K562 (cell line): Measurements from ENCODE around the gene C6orf47. TPM values are rescaled to one million over a fixed set of nuclear protein-coding genes. Genes with fewer than 3 reads are reported as not detected.
A peak's percentile ranks its signal among the peaks of the same experiment; 100 is the strongest.

ENCODE experiments used
- GATAD2A ChIP-seq: fragments of 450-650 bp; IDR thresholded peaks from 2 replicates; pipeline ENCODE4 v1.6.1; 2017
- GTF2B ChIP-seq: IDR thresholded peaks from 2 replicates; pipeline ENCODE4 v1.6.1; 2011; ENCODE audit not compliant: insufficient read length; ENCODE audit errors: extremely low read depth
- GTF2E2 ChIP-seq: fragments of 200-800 bp; sonication (Bioruptor generic); IDR thresholded peaks from 2 replicates; pipeline ENCODE4 v1.6.1; 2016; ENCODE audit warnings: missing genetic modification characterization, missing compliant biosample characterization
- HDAC1 ChIP-seq, 2 experiments: fragments of 450-650 bp; IDR thresholded peaks; 2 replicates each; pipeline ENCODE4 v1.6.1; 2016 to 2017; ENCODE audit warnings: inconsistent platforms in 1 of 2, mild to moderate bottlenecking in 1 of 2, moderate library complexity in 1 of 2
- HNRNPLL ChIP-seq: fragments of 200-400 bp; formaldehyde crosslinking; IDR thresholded peaks from 2 replicates; pipeline ENCODE4 v1.6.1; 2017; ENCODE audit warnings: low read length, low read depth, mild to moderate bottlenecking; ENCODE audit not compliant: poor library complexity, severe bottlenecking
- KDM5B ChIP-seq: fragments of 200-600 bp; sonication (generic); IDR thresholded peaks from 2 replicates; pipeline ENCODE4 v1.6.1; 2012; ENCODE audit warnings: low read depth, mild to moderate bottlenecking, moderate library complexity, low read length, control low read depth, inconsistent platforms; ENCODE audit not compliant: insufficient replicate concordance
- LEF1 ChIP-seq: fragments of 450-650 bp; IDR thresholded peaks from 2 replicates; pipeline ENCODE4 v1.6.1; 2016; ENCODE audit warnings: mild to moderate bottlenecking
- NONO ChIP-seq, 2 experiments: fragments of 200-400 bp in 1 of 2; fragments of 450-650 bp in 1 of 2; formaldehyde crosslinking in 1 of 2; IDR thresholded peaks; 2 replicates each; pipeline ENCODE4 v1.6.1; 2017; ENCODE audit warnings: low read depth in 2 of 2, mild to moderate bottlenecking in 2 of 2, moderate library complexity in 2 of 2, low read length in 1 of 2
- OTX1 ChIP-seq: fragments of 450-650 bp; formaldehyde crosslinking; IDR thresholded peaks from 2 replicates; pipeline ENCODE4 v1.4.0; 2022; ENCODE audit warnings: mild to moderate bottlenecking
- RFX1 ChIP-seq: fragments of 450-650 bp; IDR thresholded peaks from 2 replicates; pipeline ENCODE4 v1.6.1; 2016; ENCODE audit warnings: mild to moderate bottlenecking, moderate library complexity
- RNF219 ChIP-seq: fragments of 250-450 bp; sonication (Bioruptor Pico); IDR thresholded peaks from 2 replicates; pipeline ENCODE4 v1.5.0; 2022; ENCODE audit warnings: mild to moderate bottlenecking
- SMAD4 ChIP-seq: fragments of 250-450 bp; sonication (Bioruptor Pico); conservative IDR thresholded peaks from 2 replicates; pipeline ENCODE4 v1.8.0; 2021; ENCODE audit warnings: inconsistent platforms, mild to moderate bottlenecking, moderate library complexity
- SMARCA5 ChIP-seq: fragments of 450-650 bp; IDR thresholded peaks from 2 replicates; pipeline ENCODE4 v1.6.1; 2016
- SPI1 ChIP-seq: IDR thresholded peaks from 2 replicates; pipeline ENCODE4 v1.6.1; 2011; ENCODE audit warnings: low read depth, low read length, control low read depth, borderline replicate concordance
- TEAD4 ChIP-seq, 2 experiments: sonication (generic) in 1 of 2; formaldehyde crosslinking in 1 of 2; IDR thresholded peaks; 2 replicates each; pipeline versions ENCODE4 v1.6.1 to v1.8.0; 2012 to 2022; ENCODE audit warnings: borderline replicate concordance in 1 of 2, inconsistent platforms in 1 of 2, low read length in 1 of 2, mild to moderate bottlenecking in 1 of 2, missing genetic modification reagents in 1 of 2
- VEZF1 ChIP-seq: fragments of 200-800 bp; sonication (Bioruptor generic); IDR thresholded peaks from 2 replicates; pipeline ENCODE4 v1.6.1; 2017; ENCODE audit warnings: missing genetic modification characterization, missing compliant biosample characterization
- ZBTB2 ChIP-seq: fragments of 450-650 bp; IDR thresholded peaks from 2 replicates; pipeline ENCODE4 v1.6.1; 2016; ENCODE audit warnings: antibody characterized with exemption
- ZBTB7A ChIP-seq: IDR thresholded peaks from 2 replicates; pipeline ENCODE4 v1.6.1; 2011; ENCODE audit warnings: low read depth, mild to moderate bottlenecking, low read length, moderate library complexity, borderline replicate concordance; ENCODE audit not compliant: control insufficient read depth
- ZFPM2 ChIP-seq: fragments of 250-450 bp; sonication (Bioruptor Pico); IDR thresholded peaks from 2 replicates; pipeline ENCODE4 v1.5.1; 2022; ENCODE audit warnings: mild to moderate bottlenecking
- ZFX ChIP-seq: sonication (generic); formaldehyde crosslinking; IDR thresholded peaks from 2 replicates; pipeline ENCODE4 v1.8.0; 2022; ENCODE audit warnings: mild to moderate bottlenecking, missing genetic modification reagents, moderate library complexity
- ZKSCAN1 ChIP-seq: fragments of 150-350 bp; IDR thresholded peaks from 2 replicates; pipeline ENCODE4 v1.6.1; 2016; ENCODE audit warnings: low read depth, low read length
- ZNF133 ChIP-seq: fragments of 250-450 bp; sonication (Bioruptor Pico); IDR thresholded peaks from 2 replicates; pipeline ENCODE4 v1.4.0; 2020; ENCODE audit warnings: mild to moderate bottlenecking
- ZNF785 ChIP-seq: fragments of 250-450 bp; sonication (Bioruptor Pico); IDR thresholded peaks from 2 replicates; pipeline ENCODE4 v1.4.0; 2020; ENCODE audit warnings: mild to moderate bottlenecking
- polyA plus RNA-seq, 8 experiments: library from polyadenylated mRNA; depleted of rRNA in 4 of 8; stranded (reverse) in 5 of 8; unstranded in 3 of 8; fragments of >200 nt; fragmentation: Nextera tagmentation in 2 of 8; fragmentation: Illumina TruSeq in 1 of 8; extraction: Ambion mirVana in 2 of 8; extraction: Trizol in 1 of 8; gene quantifications; 2 replicates each; pipeline versions ENCODE4 v1.2.1 to v1.2.3, GENCODE V29; 2011 to 2014; ENCODE audit warnings: inconsistent platforms in 1 of 8, missing spikeins in 1 of 8
- total RNA-seq, 7 experiments: library from RNA; depleted of rRNA in 6 of 7; stranded (reverse); fragments of >200 nt in 6 of 7; fragmentation: Illumina TruSeq in 2 of 7; extraction: Trizol in 2 of 7; gene quantifications; 2 replicates each; pipeline versions ENCODE4 v1.2.1 to v1.2.3, GENCODE V29; 2011 to 2021; ENCODE audit warnings: low replicate concordance in 1 of 7

The C6orf47 gene
- total and polyA plus RNA-seq, 9 of the 15 experiments (the other 6 are each of a cell fraction or from before 2014, with no cell fraction given) = 0.14 to 43.8 (median 27.0) TPM

- TF ChIP-seq RNF219 (CRISPR knock-in tag) (0 out of 2 replicates have a peak, but pooled peaks have one; percentile 49), ZFX (CRISPR knock-in tag) (peak; percentile 75; the same call in 1 of the 2 replicates), ZNF785 (CRISPR knock-in tag) (no peak), GTF2E2 (tag) (peak; percentile 56; the same call in 1 of the 2 replicates), HDAC1 (IDR thresholded peaks at IDR 0.05) (peak in 1 of 2 experiments; percentile 93; a peak in 2 of 4 replicates), ZKSCAN1 (peak; percentile 43; the same call in 1 of the 2 replicates), KDM5B (peak; percentile 70), HNRNPLL (peak; percentile 98), NONO (IDR thresholded peaks at IDR 0.05; ENCODE audit: low read depth in 2 of 2, low read length in 1 of 2) (no peak), TEAD4 (IDR thresholded peaks at IDR 0.05; ENCODE audit: low read length) (peak; percentile 75), TEAD4 (CRISPR knock-in tag; IDR thresholded peaks at IDR 0.05; ENCODE audit: borderline replicate concordance) (no peak), LEF1 (peak; percentile 40; the same call in 1 of the 2 replicates), ZNF133 (CRISPR knock-in tag) (peak; percentile 62; the same call in 1 of the 2 replicates), SMAD4 (peak; percentile 56; the same call in 1 of the 2 replicates), ZFPM2 (CRISPR knock-in tag) (no peak), RFX1 (no peak), ZBTB2 (peak; percentile 89), ZBTB7A (no peak), GATAD2A (no peak), OTX1 (peak; percentile 97), VEZF1 (CRISPR knock-in tag) (no peak), SPI1 (no peak), GTF2B (peak; percentile 83), SMARCA5 (no peak)
These were observed 40.6 kb downstream of the C6orf47 start (continued) for GRCh38 chr6:31619805-31620585.
